GM08714 (cell line): Measurements from ENCODE around the gene TMC1.
"Not testable (repeated sequence)": the region's sequence is repeated elsewhere in the genome, so short reads cannot be mapped to it uniquely, and the experiment has no call there.

Experiments
- H3K4me3 ChIP-seq: fragments of 200-500 bp; sonication (Bioruptor generic); 2 replicates; pipeline ENCODE4 v1.5.1; 2014; ENCODE audit warnings: mild to moderate bottlenecking, low read length, inconsistent platforms
- ZNF274 ChIP-seq: IDR thresholded peaks from 2 replicates; pipeline ENCODE4 v1.6.1; 2012; ENCODE audit warnings: mild to moderate bottlenecking, low read depth, low read length

TMC1 gene

DNA sequence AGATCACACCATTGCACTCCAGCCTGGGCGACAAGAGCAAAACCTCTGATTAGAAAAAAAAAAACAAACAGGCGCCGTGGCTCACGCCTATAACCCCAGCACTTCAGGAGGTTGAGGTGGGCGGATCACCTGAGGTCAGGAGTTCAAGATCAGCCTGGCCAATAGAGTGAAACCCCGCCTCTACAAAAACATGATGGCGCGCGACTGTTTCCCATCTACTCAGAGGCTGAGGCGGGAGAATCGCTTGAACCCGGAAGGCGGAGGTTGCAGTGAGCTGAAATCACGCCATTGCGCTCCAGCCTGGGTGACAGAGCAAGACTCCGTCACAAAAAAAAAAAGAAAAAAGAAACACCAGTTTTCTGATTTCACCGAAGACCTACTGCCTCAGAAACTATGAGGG is at the start of gene TMC1:
Gene TMC1 (plus strand): TSS at position 193 of the 400 bp plus-strand sequence. CDS start 127,041 bp downstream, outside the sequence.
- not testable (repeated sequence) for H3K4me3 ChIP-seq

DNA sequence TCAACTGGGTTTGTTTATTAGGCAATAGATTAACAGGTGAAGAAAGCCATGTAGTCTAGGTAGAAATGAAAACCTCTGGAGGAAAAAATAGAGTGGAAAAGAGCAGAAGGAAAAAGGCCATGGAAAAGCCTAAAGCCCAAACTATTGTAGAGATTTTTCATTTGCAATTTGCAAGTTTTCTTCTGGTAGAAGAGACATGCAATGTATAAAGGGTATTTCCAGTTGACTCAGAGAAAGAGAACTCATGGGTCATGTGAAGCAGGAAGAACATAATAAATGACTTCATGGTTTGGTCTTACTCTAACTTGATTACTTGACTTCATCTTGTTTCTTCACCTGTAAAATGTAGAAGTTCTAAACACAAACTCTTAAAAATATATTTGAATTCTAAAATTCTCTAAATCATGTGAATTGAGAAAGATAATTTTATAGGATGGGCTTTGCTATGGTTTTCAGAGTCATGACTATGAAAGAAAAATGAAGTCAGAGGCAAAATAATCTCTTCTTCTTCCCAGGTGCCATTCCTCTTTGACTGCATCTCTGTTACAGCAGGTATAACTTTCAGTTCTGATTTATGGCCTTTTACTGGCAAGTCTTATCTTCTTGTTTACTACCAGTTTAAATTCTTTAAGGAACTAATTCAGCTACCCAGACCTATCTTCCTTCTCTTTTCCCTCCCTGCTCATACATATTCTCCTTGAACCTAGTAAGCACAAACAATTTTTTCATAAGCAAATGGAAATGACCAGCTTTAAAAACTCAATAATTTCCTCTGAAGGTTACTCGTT is 47.7 kb upstream of the TMC1 start:
- 0 out of 2 replicates have a peak overlapping the region, but pooled peaks have one; percentile 2 for H3K4me3 ChIP-seq
- no peak for TF ChIP-seq ZNF274

DNA sequence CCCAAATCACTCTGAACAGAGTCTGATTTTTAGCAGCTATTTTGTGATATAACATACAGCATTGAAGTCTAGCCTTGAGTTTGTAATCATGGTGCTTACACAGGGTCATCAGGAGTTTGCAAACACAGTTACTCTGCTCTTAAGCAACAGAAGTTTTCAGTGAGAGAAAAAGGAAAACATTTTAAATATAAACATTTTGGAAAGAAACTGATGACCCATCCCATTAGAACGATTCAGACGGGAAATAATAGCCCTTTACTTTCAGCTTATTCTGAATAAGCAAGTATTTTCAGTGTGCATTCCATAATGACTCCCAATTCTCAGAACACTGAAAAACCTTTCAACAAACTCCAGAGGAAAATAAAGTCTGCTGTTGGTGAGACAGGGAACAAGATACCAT is 46.7 kb upstream of the TMC1 start:
- no peak overlapping the region for H3K4me3 ChIP-seq
- no peak for TF ChIP-seq ZNF274

DNA sequence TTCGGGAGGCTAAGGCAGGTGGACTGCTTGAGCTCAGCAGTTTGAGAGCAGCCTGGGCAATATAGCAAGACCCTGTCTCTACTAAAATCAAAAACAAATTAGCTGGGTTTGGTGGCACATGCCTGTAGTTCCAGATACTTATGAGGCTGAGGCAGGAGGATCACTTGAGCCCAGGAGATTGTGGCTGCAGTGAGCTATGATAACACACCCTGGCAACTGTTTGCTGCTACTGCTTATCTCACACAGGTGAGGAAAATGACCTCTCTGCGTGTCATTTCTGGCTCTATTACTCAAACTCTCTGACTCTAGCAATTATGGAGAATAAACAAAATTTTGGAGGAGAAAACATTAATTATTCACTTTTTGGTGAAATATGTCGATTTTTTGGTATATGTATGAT is 45.3 kb upstream of the TMC1 start:
- no peak overlapping the region for H3K4me3 ChIP-seq
- no peak for TF ChIP-seq ZNF274

DNA sequence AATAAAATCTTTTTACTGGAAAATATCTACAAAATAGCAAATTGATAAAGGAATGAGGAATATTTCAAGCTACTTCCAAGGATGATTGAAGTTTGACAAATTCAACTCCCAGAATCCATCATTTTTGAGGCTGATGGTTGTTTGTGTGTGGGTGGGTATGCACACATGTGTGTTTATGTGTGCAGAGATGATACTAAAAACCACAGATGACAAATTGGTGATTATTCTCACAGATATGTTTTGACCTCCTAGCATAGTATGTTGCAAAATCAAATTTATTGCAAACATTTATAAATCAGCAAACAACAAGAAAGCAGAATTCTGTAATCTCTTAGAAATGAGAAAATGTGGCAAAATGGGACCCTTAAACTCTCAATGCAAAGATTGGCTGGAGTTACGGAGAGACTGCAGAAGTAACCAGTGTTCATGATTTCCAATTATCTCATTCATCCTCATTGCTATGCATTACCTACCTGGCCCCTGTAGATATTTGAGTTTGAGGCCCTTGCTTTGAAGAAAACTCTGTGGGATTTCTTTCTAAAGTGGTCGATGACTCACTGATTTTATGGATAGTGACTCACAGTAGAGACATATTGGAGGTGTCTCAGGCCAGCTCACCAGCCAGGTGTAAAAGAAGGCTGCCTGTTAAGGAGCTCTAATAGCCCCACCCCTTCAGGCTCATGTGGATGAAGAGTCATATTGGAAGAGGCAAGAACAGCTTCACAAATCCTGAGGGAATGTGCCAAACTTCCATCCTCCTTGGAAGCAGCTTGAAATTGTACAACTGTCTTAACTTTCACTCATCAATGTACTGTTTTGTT is 44.6 kb upstream of the TMC1 start:
- no peak overlapping the region for H3K4me3 ChIP-seq
- no peak for TF ChIP-seq ZNF274

DNA sequence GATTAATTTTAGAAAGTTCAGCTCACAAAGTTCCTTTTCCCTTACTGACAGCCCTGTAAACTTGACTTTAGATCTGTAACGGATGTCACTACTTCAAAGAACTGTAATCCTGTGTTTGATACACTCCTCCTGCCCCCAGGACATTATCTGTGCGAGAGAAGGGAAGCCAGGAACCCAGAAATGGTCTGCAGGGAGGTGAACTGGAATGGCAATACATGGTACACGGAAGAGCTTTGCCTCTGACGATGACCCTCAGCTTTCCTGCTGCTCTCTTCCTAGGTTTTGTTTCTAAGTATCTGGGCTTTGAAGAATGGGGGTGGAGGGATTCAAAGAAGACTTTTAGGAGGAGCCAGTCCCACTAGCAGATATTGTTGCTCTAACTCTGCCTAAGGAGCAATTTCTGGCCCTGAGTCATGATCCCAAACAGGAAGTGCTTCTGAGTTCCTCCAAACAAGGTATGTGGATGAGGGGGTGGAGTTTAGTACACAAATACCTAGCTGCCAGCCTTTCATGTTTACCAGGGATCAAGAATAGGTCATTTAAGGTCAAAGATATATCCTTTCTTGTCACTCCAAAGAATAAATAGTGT is 43.4 kb upstream of the TMC1 start:
- TF ChIP-seq ZNF274 = no peak
- no peak overlapping the region for H3K4me3 ChIP-seq

DNA sequence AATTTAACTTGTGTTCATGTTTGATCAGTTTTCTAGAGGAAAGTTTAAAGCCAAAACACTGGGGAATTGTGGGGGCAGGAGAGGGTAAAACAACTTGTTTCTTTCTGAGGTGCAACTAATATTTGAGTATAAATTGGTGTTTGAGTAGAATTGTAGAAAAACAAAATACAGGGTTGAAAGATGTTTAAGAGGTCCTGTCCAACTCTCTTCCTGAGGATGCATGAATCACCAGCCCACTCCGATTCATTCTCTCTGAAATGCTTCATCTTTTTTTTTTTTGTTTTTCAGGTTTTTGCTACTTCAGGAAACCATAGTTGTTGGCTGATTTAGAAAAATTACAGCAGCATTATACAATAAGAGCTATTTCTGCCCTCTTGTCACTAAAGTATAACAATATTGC is 42.4 kb upstream of the TMC1 start:
- no peak for TF ChIP-seq ZNF274
- no peak overlapping the region for H3K4me3 ChIP-seq

DNA sequence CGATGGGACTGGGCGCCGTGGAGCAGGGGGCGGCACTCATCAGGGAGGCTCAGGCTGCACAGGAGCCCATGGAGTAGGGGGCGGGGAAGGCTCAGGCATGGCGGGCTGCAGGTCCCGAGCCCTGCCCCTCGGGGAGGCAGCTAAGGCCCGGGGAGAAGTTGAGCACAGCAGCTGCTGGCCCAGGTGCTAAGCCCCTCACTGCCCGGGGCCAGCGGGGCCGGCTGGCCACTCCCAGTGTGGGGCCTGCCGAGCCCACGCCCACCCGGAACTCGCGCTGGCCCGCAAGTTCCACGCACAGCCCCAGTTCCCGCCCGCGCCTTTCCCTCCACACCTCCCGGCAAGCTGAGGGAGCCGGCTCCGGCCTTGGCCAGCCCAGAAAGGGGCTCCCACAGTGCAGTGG is 41.1 kb upstream of the TMC1 start:
- not testable (repeated sequence) for H3K4me3 ChIP-seq

DNA sequence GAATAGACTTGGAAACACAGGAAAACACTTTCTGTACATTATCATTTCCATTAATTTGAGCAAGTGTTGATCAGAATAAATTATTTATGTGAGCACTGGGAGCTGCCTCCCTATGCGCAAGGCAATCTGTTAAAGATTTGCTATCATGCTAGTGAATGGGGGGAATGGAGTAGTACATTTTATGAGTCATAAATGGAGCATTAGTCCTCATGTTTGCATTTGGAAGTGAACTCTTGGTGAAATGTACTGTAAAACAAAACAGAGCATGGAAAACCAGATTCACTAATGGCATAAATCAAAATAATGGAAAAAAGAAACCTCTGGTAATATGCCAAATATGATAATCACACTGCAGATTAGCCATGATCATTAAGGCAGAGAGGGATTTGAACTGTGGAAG is 40.5 kb upstream of the TMC1 start:
- TF ChIP-seq ZNF274 = no peak
- H3K4me3 ChIP-seq = no peak overlapping the region

DNA sequence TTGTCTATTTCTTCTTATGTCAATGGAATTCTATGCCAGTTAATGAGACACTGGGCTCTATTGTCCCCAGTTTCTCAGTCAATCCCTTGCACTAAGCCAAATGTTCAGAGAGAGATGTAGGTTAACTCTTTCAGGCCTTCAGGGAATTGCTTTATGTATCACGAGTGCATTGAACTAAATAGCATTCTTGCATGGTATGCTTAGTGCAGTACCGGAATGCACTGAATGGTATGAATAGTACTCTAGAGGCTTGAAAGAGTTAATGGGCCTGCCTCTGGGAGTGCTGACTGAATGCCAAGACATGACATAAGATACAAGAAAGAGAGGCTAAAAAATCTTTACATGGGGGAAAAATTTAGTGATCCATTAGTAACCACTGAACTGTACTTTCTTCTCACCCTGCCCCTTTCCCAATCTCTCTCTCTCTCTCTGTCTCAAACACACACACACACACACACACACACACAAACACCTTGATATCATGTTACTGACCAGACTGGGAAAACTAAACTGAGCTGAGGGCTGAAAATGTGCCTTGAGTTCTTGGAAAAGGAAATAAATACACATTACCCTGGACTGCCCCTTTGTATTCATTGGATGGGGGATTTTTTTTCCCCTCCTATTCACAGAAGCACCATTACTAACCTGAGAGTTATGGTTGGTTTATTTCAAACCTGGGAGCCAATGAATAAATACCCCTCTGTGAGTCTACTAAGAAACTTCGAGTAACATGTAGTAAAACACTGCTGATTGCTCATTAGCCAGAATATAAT is 35.4 kb upstream of the TMC1 start:
- no peak for TF ChIP-seq ZNF274
- no peak overlapping the region for H3K4me3 ChIP-seq

DNA sequence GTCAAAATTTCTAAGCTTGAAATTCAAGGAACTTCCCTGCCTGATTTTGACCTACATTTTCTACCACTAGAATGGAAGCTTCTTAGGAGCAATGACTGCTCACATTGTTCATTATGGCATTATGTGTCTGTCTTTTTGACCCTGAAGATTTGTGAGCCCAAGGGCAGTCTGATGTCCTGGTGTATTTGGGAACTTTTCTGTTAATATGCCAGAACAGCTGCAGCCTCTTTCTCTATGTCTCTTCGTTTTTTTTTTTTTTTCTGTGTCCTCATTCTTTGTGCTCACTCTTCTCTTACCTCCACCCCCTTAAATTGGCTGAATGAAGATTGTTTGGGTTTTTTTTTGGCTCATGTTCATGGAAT is 34.8 kb upstream of the TMC1 start:
- no peak overlapping the region for H3K4me3 ChIP-seq
- TF ChIP-seq ZNF274 = no peak

DNA sequence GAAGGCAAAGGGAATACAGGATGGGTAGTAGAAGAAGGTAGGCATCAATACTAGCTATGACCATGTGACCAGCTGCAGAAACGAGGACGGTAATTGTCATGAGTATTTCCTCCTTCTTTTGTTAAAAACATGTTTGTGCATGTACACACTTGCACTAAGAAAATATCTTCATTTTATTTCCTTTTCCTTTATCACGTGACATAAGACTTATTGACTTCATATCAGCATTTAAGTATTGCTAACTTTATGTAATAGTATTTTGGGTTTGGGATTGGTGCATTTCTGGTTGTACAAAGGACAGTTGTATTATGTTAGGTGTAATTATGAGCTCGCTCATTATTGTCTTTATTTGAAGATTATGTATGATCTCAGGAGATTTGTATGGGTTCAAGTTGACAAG is 33.7 kb upstream of the TMC1 start:
- not testable (repeated sequence) for H3K4me3 ChIP-seq

DNA sequence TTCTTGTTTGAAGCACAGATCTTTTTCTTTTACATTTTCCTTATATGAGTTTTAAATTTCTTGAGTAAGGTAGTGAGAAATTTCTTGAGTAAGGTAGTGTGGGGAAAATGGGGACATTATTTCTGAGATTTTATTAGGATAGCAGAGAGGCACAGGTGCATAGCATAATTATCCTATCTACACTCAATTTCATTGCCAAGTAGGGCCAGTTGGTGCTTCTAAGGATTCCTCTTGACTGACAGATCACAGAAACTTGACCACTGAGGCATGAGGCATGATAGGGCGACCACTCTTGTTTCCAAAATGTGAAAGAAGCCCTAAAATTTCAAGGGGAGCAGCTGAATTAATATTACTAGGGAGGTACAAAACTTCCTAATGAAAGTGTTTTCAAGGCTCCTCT is 31.4 kb upstream of the TMC1 start:
- H3K4me3 ChIP-seq = no peak overlapping the region
- no peak for TF ChIP-seq ZNF274

DNA sequence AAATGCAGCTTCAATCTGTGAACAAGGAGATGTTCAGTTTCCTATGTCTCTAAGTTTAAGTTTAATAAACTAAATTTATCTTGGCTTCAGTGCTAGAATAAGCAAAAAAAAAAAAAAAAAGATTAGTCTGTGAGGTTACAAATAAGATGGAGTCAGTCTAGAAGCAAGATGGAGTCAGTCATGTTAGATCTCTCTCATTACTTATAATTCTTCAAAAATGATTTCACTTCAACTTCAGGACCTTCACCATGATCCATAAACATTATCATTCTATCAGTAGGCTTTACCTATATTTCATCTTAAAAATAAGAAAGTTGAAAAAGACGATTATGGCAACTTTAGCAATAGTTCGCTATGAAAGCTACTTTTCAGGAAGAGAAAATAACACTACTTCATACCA is 30.2 kb upstream of the TMC1 start:
- H3K4me3 ChIP-seq = no peak overlapping the region
- no peak for TF ChIP-seq ZNF274
